Islet of Langerhans (tissue), 1 donor: ENCODE data around the gene EPM2A.

Source experiments
- FAIRE-seq: peaks from one replicate; lab custom pipeline; 2011; peaks lifted over from hg19 to GRCh38; lab: Jason Lieb, UNC

Gene EPM2A

GRCh38 chr6:145670311-145670710, 65.0 kb downstream of the EPM2A start:
- FAIRE-seq = no peak

DNA sequence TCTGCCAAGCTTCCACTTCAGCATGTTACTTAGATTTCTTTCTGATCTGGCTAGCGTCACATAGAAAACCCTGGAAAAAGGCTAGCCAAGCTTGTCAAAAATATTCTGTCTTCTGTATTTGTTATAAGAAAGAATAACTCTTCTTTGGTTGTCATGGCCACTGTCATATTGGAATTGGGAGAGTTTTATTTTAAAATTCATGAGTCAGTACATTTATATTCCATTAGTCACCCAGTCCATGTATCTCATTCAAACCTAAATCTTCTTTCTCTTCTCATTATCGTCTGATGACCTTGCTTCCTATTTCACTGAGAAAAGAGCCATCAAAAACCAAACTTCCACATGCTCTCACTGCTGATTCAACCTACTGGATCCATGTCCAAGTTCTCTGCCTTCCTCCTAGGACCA, 65.7 kb downstream of the EPM2A start:
- peak; percentile 77 for FAIRE-seq

DNA sequence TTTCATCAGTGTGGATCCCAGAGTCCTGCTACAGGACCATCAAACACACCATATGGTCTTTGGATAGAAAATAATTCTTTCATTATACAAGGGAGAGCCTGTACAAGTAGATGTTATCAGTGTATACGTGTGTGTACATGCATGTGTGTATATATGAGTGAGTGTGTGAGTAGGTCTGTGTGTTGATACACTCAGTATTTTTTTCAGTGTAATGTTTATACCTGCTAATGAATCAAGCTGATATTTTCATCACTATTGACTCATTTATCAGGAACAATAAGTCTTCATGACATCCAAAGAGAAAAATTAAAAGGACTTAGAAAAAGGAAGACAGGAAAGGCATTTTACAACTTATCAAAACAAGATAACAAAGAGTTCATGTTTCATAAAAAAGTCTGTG, 66.5 kb downstream of the EPM2A start:
- peak; percentile 27 for FAIRE-seq

GRCh38 chr6:145660676-145661075, 74.6 kb downstream of the EPM2A start:
- no peak for FAIRE-seq

GRCh38 chr6:145656128-145656527, 79.2 kb downstream of the EPM2A start:
- FAIRE-seq = no peak

GRCh38 chr6:145652572-145652971, 82.7 kb downstream of the EPM2A start:
- no peak for FAIRE-seq

DNA sequence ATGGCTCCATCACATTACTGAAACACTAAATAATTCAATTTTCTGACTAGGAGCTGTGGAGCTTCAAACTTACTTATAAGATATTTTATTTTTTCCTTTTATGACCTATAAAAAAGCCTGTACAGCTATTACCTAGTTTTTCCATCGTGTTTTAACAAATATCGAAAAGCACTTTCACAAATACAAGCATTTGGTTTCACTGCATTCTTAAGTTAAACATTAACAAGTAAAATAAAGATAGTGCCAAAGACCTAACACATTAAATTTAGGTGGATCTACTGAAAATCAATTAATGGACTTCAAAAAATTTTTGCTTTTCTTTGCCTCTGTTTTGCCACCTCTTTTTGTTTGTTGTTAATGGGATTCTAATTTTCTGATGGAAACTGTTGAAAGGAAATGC, 83.3 kb downstream of the EPM2A start:
- FAIRE-seq = no peak

- no peak for FAIRE-seq
Observed at GRCh38 chr6:145648149-145648548, 87.2 kb downstream of the EPM2A start.

GRCh38 chr6:145647602-145648001, 87.7 kb downstream of the EPM2A start:
- no peak for FAIRE-seq

GRCh38 chr6:145643760-145644159, 91.6 kb downstream of the EPM2A start:
- no peak for FAIRE-seq

GRCh38 chr6:145633981-145634627, 101.2 kb downstream of the EPM2A start:
- peak; percentile 77 for FAIRE-seq

DNA sequence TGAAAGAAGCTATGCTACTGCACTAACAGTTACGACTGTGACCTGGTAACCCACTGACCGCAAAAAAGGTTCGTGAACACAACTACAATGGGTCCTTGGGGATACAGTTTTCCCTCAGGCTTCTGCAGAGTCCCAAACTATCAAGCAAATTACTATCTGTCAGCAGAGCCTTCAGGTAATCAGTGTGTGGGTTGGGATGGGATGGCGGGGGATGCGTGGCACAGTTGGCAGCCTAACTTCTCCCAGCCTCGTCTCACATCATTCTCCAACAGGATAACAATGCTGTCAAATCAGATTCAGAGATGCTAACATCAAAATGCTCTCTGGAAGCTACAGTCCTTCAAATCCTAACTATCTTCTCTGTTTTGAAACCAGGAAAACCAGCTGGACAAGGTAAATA, 102.3 kb downstream of the EPM2A start:
- no peak for FAIRE-seq

GRCh38 chr6:145631374-145631773, 103.9 kb downstream of the EPM2A start:
- FAIRE-seq = peak; percentile 60

- no peak for FAIRE-seq
Observed at GRCh38 chr6:145630598-145630997, 104.7 kb downstream of the EPM2A start.

- FAIRE-seq = no peak
Observed at GRCh38 chr6:145629478-145629877, 105.8 kb downstream of the EPM2A start.

GRCh38 chr6:145627451-145627850, 107.9 kb downstream of the EPM2A start:
- FAIRE-seq = no peak

- no peak for FAIRE-seq
Observed at GRCh38 chr6:145626857-145627256, 108.5 kb downstream of the EPM2A start.

- no peak for FAIRE-seq
Observed at GRCh38 chr6:145623231-145623630, 112.1 kb downstream of the EPM2A start.

- no peak for FAIRE-seq
Observed at GRCh38 chr6:145621776-145622175, 113.5 kb downstream of the EPM2A start.

GRCh38 chr6:145620088-145620487, 115.2 kb downstream of the EPM2A start:
- no peak for FAIRE-seq

- no peak for FAIRE-seq
Observed at GRCh38 chr6:145609521-145609920, 125.8 kb downstream of the EPM2A start.

GRCh38 chr6:145608850-145609249, 126.5 kb downstream of the EPM2A start:
- FAIRE-seq = no peak

DNA sequence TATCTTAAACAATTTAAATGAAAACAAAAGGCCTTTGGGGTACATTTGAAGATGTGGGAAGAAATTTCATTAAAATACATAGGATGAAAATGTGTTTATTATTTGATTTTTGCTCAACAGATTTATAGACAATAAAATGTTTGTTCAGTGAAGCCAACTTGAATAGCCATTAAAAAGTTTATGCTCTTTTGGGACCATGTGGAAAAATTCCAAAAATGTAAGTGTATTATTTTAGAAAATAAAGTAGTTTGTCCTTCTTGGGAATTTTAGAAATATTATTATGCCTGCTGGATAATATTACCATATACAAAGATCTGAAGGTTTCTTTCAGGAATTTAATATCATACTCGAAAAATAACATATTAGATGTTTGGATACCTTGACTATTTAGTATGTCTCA, 131.3 kb downstream of the EPM2A start:
- FAIRE-seq = peak; percentile 21

- FAIRE-seq = no peak
Observed at GRCh38 chr6:145603424-145603833, 131.9 kb downstream of the EPM2A start.
